PC-3 (cell line): ENCODE measurements around the gene HBS1L. TPM values are rescaled to one million over a fixed set of nuclear protein-coding genes. Genes with fewer than 3 reads are reported as not detected.
A peak's percentile ranks its signal among the peaks of the same experiment; 100 is the strongest.

Experiments used
- ATAC-seq: fragments of 200-7000 bp; cut with Tn5 transposase; 2 replicates; pipeline ENCODE4 v1.9.1; 2020; ENCODE audit warnings: mild to moderate bottlenecking, moderate library complexity
- BruUV-seq: library from RNA; stranded (reverse); fragments of 400-500 nt; replicated peaks from 2 replicates; lab custom pipeline; 2021; lab: Mats Ljungman, UMichigan
- CTCF ChIA-PET: fragments of 300-600 bp; sonication (Branson Sonifier 250); formaldehyde crosslinking; loops from one replicate; lab custom pipeline; 2022; ENCODE audit warnings: antibody characterized with exemption; lab: Charles Lee
- POLR2A ChIA-PET: fragments of 300-600 bp; sonication (Branson Sonifier 250); formaldehyde crosslinking; loops from one replicate; lab custom pipeline; 2022; ENCODE audit warnings: antibody characterized with exemption; ENCODE audit not compliant: unreplicated experiment; lab: Charles Lee
- DNase-seq: peaks from one replicate; pipeline ENCODE4 v3.0.0-alpha.2; 2015
- H2AFZ ChIP-seq: fragments of 300-600 bp; sonication (generic); 2 replicates; pipeline ENCODE4 v1.6.0; 2016; ENCODE audit warnings: antibody characterized with exemption, low read length
- H3F3A ChIP-seq: fragments of 300-600 bp; sonication (generic); one replicate; pipeline ENCODE4 v1.6.0; 2017; ENCODE audit warnings: antibody characterized with exemption, low read length, control low read depth, mild to moderate bottlenecking; ENCODE audit not compliant: unreplicated experiment
- H3K27ac ChIP-seq: fragments of 300-600 bp; sonication (generic); 2 replicates; pipeline ENCODE4 v1.5.1; 2016; ENCODE audit warnings: mild to moderate bottlenecking, low read length
- H3K27me3 ChIP-seq: fragments of 300-600 bp; sonication (generic); 2 replicates; pipeline ENCODE4 v1.6.1; 2016; ENCODE audit warnings: low read length, mixed read lengths
- H3K36me3 ChIP-seq: fragments of 300-600 bp; sonication (generic); 2 replicates; pipeline ENCODE4 v1.6.1; 2016; ENCODE audit warnings: low read depth, mixed run types, low read length, mixed read lengths
- H3K4me1 ChIP-seq: fragments of 300-600 bp; sonication (generic); 2 replicates; pipeline ENCODE4 v1.5.1; 2016; ENCODE audit warnings: low read length; ENCODE audit not compliant: insufficient read depth
- H3K4me2 ChIP-seq: fragments of 300-600 bp; sonication (generic); 2 replicates; pipeline ENCODE4 v1.6.0; 2016; ENCODE audit warnings: low read length
- H3K4me3 ChIP-seq: fragments of 300-600 bp; sonication (generic); 2 replicates; pipeline ENCODE4 v1.5.1; 2016; ENCODE audit warnings: mild to moderate bottlenecking, low read length, mixed read lengths
- H3K79me2 ChIP-seq: fragments of 300-600 bp; sonication (generic); 2 replicates; pipeline ENCODE4 v1.6.1; 2017; ENCODE audit warnings: low read length, mixed read lengths
- H3K9ac ChIP-seq: fragments of 300-600 bp; sonication (generic); 2 replicates; pipeline ENCODE4 v1.6.0; 2016; ENCODE audit warnings: mild to moderate bottlenecking, low read length
- H3K9me2 ChIP-seq: fragments of 300-600 bp; sonication (generic); replicated peaks from 2 replicates; pipeline ENCODE4 v1.6.1; 2016; ENCODE audit warnings: mixed run types, low read length, mixed read lengths
- H3K9me3 ChIP-seq: fragments of 300-600 bp; sonication (generic); 2 replicates; pipeline ENCODE4 v1.6.1; 2016; ENCODE audit warnings: low read length, mixed read lengths
- H4K20me1 ChIP-seq: fragments of 300-600 bp; sonication (generic); 2 replicates; pipeline ENCODE4 v1.6.1; 2016; ENCODE audit warnings: low read length, mixed read lengths
- CTCF ChIP-seq: fragments of 300-600 bp; sonication (generic); conservative IDR thresholded peaks from 2 replicates; pipeline ENCODE4 v1.5.1; 2017; ENCODE audit warnings: antibody characterized with exemption, low read depth, mild to moderate bottlenecking, low read length
- EZH2 ChIP-seq: fragments of 300-600 bp; sonication (generic); IDR thresholded peaks from one replicate; pipeline ENCODE4 v1.6.1; 2017; ENCODE audit warnings: antibody characterized with exemption, mild to moderate bottlenecking, low read length; ENCODE audit not compliant: unreplicated experiment
- EZH2phosphoT487 ChIP-seq: fragments of 300-600 bp; sonication (generic); IDR thresholded peaks from 2 replicates; pipeline ENCODE4 v1.6.1; 2018; ENCODE audit warnings: mild to moderate bottlenecking, antibody characterized with exemption, low read length, borderline replicate concordance
- intact Hi-C: fragments of 100-400 bp; cut with micrococcal nuclease; formaldehyde crosslinking; loops from 2 replicates; pipeline ENCODE4 v1.9.0; 2023
- total RNA-seq: library from RNA; depleted of rRNA; stranded (reverse); fragments of >200 nt; gene quantifications from 2 replicates; pipeline ENCODE4 v1.2.3, GENCODE V29; 2014

Gene HBS1L
- total RNA-seq, 1 experiment from 2014 or later, result 53.2 TPM

GRCh38 chr6:135088818-135089809 is 34.5 kb upstream of the HBS1L start:
- H3K27ac ChIP-seq, result no peak overlapping the region
- H3K9ac ChIP-seq, result no peak overlapping the region
- H3K79me2 ChIP-seq, result no peaks in the 10 kb centered on the region
- ChIA-PET POLR2A (no interaction called here), CTCF (no interaction called here)
- H3K27me3 ChIP-seq, result no peaks in the 10 kb centered on the region
- TF ChIP-seq EZH2phosphoT487 (no peak), EZH2 (no peak), CTCF (peak; percentile 55)
- H3F3A ChIP-seq, result no peaks in the 10 kb centered on the region
- ATAC-seq, result no peak
- intact Hi-C loops, result no loop called here
- no peak overlapping the region for H2AFZ ChIP-seq
- H3K4me1 ChIP-seq, result peaks cover 11% of the 10 kb centered on the region
- no TSS peak for BruUV-seq
- peak; percentile 50 for DNase-seq
- H3K4me2 ChIP-seq, result no peak overlapping the region
- no peaks in the 10 kb centered on the region for H3K9me3 ChIP-seq
- H3K4me3 ChIP-seq, result no peak overlapping the region
- no peaks in the 10 kb centered on the region for H4K20me1 ChIP-seq
- no peaks in the 10 kb centered on the region for H3K9me2 ChIP-seq
- H3K36me3 ChIP-seq, result no peaks in the 10 kb centered on the region; the same call in 1 of the 2 replicates

GRCh38 chr6:135088281-135088680 is 33.7 kb upstream of the HBS1L start:
- Histone ChIP-seq H3K4me2 (no peak overlapping the region), H3K27ac (no peak overlapping the region), H3K4me1 (peaks cover 8% of the 10 kb centered on the region; the same call in 1 of the 2 replicates), H4K20me1 (no peaks in the 10 kb centered on the region), H3K27me3 (no peaks in the 10 kb centered on the region), H3K9ac (no peak overlapping the region), H3K79me2 (no peaks in the 10 kb centered on the region), H3K4me3 (no peak overlapping the region), H3K9me2 (no peaks in the 10 kb centered on the region), H3K36me3 (no peaks in the 10 kb centered on the region; the same call in 1 of the 2 replicates), H2AFZ (no peak overlapping the region), H3F3A (no peaks in the 10 kb centered on the region), H3K9me3 (no peaks in the 10 kb centered on the region)
- ChIA-PET CTCF (no interaction called here), POLR2A (no interaction called here)
- DNase-seq, result no peak
- no peak for ATAC-seq
- TF ChIP-seq CTCF (no peak), EZH2phosphoT487 (no peak), EZH2 (no peak)
- intact Hi-C loops, result no loop called here
- BruUV-seq, result no TSS peak

DNA sequence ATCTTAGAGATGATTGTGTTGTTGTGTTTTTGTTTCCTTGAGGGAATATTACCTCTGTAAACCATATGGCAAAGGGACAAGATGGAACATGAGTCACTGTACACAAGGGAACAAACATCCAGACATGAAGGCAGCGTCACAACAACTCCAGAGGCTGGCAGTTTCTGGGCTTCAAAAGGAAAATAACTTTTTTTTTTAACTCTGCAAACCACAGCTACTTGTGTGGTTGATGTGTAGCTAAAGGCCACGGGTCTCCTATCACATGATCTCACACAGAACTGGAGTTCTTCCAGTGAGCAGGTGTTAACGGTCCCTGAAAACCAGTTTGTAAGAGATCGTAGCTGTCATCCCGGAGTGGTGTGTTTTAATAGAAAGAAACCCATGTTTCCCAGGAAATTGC is 33.2 kb upstream of the HBS1L start:
- no TSS peak for BruUV-seq
- Histone ChIP-seq H3K36me3 (no peaks in the 10 kb centered on the region; the same call in 1 of the 2 replicates), H3K9ac (no peak overlapping the region), H3F3A (no peaks in the 10 kb centered on the region), H3K4me2 (no peak overlapping the region), H3K27ac (no peak overlapping the region), H3K9me3 (no peaks in the 10 kb centered on the region), H2AFZ (no peak overlapping the region), H4K20me1 (no peaks in the 10 kb centered on the region), H3K27me3 (no peaks in the 10 kb centered on the region), H3K4me3 (no peak overlapping the region), H3K9me2 (no peaks in the 10 kb centered on the region), H3K79me2 (no peaks in the 10 kb centered on the region), H3K4me1 (peaks cover 8% of the 10 kb centered on the region; the same call in 1 of the 2 replicates)
- no peak for ATAC-seq
- intact Hi-C loops, result no loop called here
- DNase-seq, result no peak
- TF ChIP-seq EZH2 (no peak), CTCF (no peak), EZH2phosphoT487 (no peak)
- ChIA-PET POLR2A (no interaction called here), CTCF (no interaction called here)
